Endothelial cell of umbilical vein (primary cell): ENCODE results near the gene ZNF74. TPM values are rescaled to one million over a fixed set of nuclear protein-coding genes. Genes with fewer than 3 reads are reported as not detected.
A peak's percentile ranks its signal among the peaks of the same experiment; 100 is the strongest.

Experiments
- BruUV-seq: library from RNA; stranded (reverse); fragments of 400-500 nt; replicated peaks from 2 replicates; lab custom pipeline; 2021; lab: Mats Ljungman, UMichigan
- CTCF ChIA-PET: fragments of 300-600, 350-600 bp; sonication (Branson Sonifier 250); formaldehyde crosslinking; loops from one replicate; lab custom pipeline; 2021; ENCODE audit warnings: antibody characterized with exemption, inconsistent platforms; lab: Charles Lee
- POLR2A ChIA-PET: fragments of 300-600, 350-600 bp; sonication (Branson Sonifier 250); formaldehyde crosslinking; loops from one replicate; lab custom pipeline; 2021; ENCODE audit warnings: antibody characterized with exemption, inconsistent platforms; lab: Charles Lee
- DNase-seq: peaks from one replicate; pipeline ENCODE4 v3.0.0-alpha.2; 2011; ENCODE audit warnings: low read depth, low spot score
- FAIRE-seq: peaks from 2 replicates; lab custom pipeline; 2011; peaks lifted over from hg19 to GRCh38; lab: Jason Lieb, UNC
- H2AFZ ChIP-seq: 2 replicates; pipeline ENCODE4 v1.6.0; 2012; ENCODE audit warnings: low read depth, low read length, control low read depth, inconsistent platforms
- H3K27ac ChIP-seq: 2 replicates; pipeline ENCODE4 v1.5.1; 2011; ENCODE audit warnings: low read depth, mild to moderate bottlenecking, control low read depth, low read length, moderate library complexity; ENCODE audit not compliant: insufficient read depth
- H3K27me3 ChIP-seq, 2 experiments: 2 replicates each; pipeline versions ENCODE4 v1.6.0 to v1.6.1; 2011; ENCODE audit warnings: low read length in 2 of 2, mixed read lengths in 1 of 2; ENCODE audit not compliant: control insufficient read depth in 2 of 2, insufficient read depth in 2 of 2
- H3K36me3 ChIP-seq, 2 experiments: 2 replicates in 1 of 2; 3 replicates in 1 of 2; pipeline ENCODE4 v1.5.1; 2011; ENCODE audit warnings: low read length in 2 of 2, mild to moderate bottlenecking in 1 of 2, moderate library complexity in 1 of 2; ENCODE audit not compliant: control insufficient read depth in 2 of 2, insufficient read depth in 2 of 2; ENCODE audit errors: extremely low read depth in 1 of 2
- H3K4me1 ChIP-seq: 3 replicates; pipeline ENCODE4 v1.5.1; 2011; ENCODE audit warnings: mild to moderate bottlenecking, low read length; ENCODE audit not compliant: control insufficient read depth, insufficient read depth; ENCODE audit errors: extremely low read depth
- H3K4me2 ChIP-seq: 2 replicates; pipeline ENCODE4 v1.6.1; 2011; ENCODE audit warnings: low read length, control low read depth, mixed read lengths; ENCODE audit not compliant: insufficient read depth
- H3K4me3 ChIP-seq, 3 experiments: fragments of 200-600 bp in 1 of 3; sonication (generic), shearing (Covaris generic) in 1 of 3; replicated peaks in 1 of 3; 2 replicates each; pipeline ENCODE4 v1.5.1; 2011 to 2016; ENCODE audit warnings: control low read depth in 3 of 3, low read length in 3 of 3, mild to moderate bottlenecking in 2 of 3, inconsistent platforms in 1 of 3, low read depth in 1 of 3, moderate library complexity in 1 of 3; ENCODE audit not compliant: insufficient read depth in 1 of 3
- H3K79me2 ChIP-seq: 2 replicates; pipeline ENCODE4 v1.6.0; 2012; ENCODE audit warnings: low read length, inconsistent platforms; ENCODE audit not compliant: control insufficient read depth, insufficient read depth
- H3K9ac ChIP-seq: replicated peaks from 2 replicates; pipeline ENCODE3; 2011; ENCODE audit warnings: low read length, control low read depth; ENCODE audit not compliant: insufficient read depth; ENCODE audit errors: extremely low read depth
- H3K9me1 ChIP-seq: replicated peaks from 3 replicates; pipeline ENCODE4 v1.6.0; 2011; ENCODE audit warnings: mild to moderate bottlenecking, low read length; ENCODE audit not compliant: control insufficient read depth, insufficient read depth; ENCODE audit errors: extremely low read depth
- H3K9me3 ChIP-seq: replicated peaks from 2 replicates; pipeline ENCODE4 v1.5.1; 2012; ENCODE audit warnings: low read length, inconsistent platforms; ENCODE audit not compliant: control insufficient read depth, insufficient read depth
- H4K20me1 ChIP-seq: replicated peaks from 2 replicates; pipeline ENCODE3; 2011; ENCODE audit warnings: mild to moderate bottlenecking, low read length; ENCODE audit not compliant: control insufficient read depth, insufficient read depth; ENCODE audit errors: extremely low read depth
- CTCF ChIP-seq, 2 donors: IDR thresholded peaks; 1 replicate in 1 of 2; 2 replicates in 1 of 2; pipeline ENCODE4 v1.5.1; 2011; ENCODE audit warnings: low read length in 2 of 2, mild to moderate bottlenecking in 2 of 2, moderate library complexity in 2 of 2, control low read depth in 1 of 2, inconsistent platforms in 1 of 2, low read depth in 1 of 2; ENCODE audit not compliant: insufficient read depth in 1 of 2; ENCODE audit errors: extremely low read depth in 1 of 2
- EZH2 ChIP-seq: IDR thresholded peaks from 2 replicates; pipeline ENCODE4 v1.6.1; 2012; ENCODE audit warnings: borderline replicate concordance, low read depth, mild to moderate bottlenecking, moderate library complexity, low read length, inconsistent platforms; ENCODE audit not compliant: severe bottlenecking
- FOS ChIP-seq: IDR thresholded peaks from 2 replicates; pipeline ENCODE4 v1.6.1; 2011; ENCODE audit warnings: mild to moderate bottlenecking, low read length, moderate library complexity, borderline replicate concordance; ENCODE audit not compliant: insufficient read depth
- GATA2 ChIP-seq: IDR thresholded peaks from 2 replicates; pipeline ENCODE4 v1.7.0; 2011; ENCODE audit warnings: low read depth, mild to moderate bottlenecking, moderate library complexity, mixed read lengths, low read length; ENCODE audit not compliant: insufficient read length, insufficient read depth
- JUN ChIP-seq: IDR thresholded peaks from 2 replicates; pipeline ENCODE4 v1.6.1; 2011; ENCODE audit warnings: borderline replicate concordance, low read depth; ENCODE audit not compliant: insufficient read length, insufficient read depth
- MAX ChIP-seq: IDR thresholded peaks from 2 replicates; pipeline ENCODE4 v1.6.1; 2011; ENCODE audit not compliant: insufficient read depth, insufficient read length
- POLR2A ChIP-seq: IDR thresholded peaks from 2 replicates; pipeline ENCODE4 v1.6.1; 2012; ENCODE audit warnings: low read depth, mild to moderate bottlenecking, control low read depth, low read length
- POLR2AphosphoS5 ChIP-seq: IDR thresholded peaks from 2 replicates; pipeline ENCODE4 v1.6.1; 2012; ENCODE audit warnings: low read depth, mild to moderate bottlenecking, control low read depth, low read length, moderate library complexity; ENCODE audit not compliant: insufficient read depth
- dilution Hi-C: fragments of 300-500 bp; cut with MboI; formaldehyde crosslinking; loops from one replicate; pipeline ENCODE4 v1.15.0; 2019; ENCODE audit warnings: low sequenced_read_pairs; ENCODE audit not compliant: extremely low pct_ligation_motif_present
- intact Hi-C: fragments of 100-400 bp; cut with micrococcal nuclease; formaldehyde crosslinking; loops from one replicate; pipeline ENCODE4 v1.10.0; 2022
- polyA plus RNA-seq, 4 experiments: library from polyadenylated mRNA; depleted of rRNA in 3 of 4; stranded (reverse) in 3 of 4; unstranded in 1 of 4; fragments of >200 nt; gene quantifications; 2 replicates each; pipeline versions ENCODE4 v1.2.1 to v1.2.3, GENCODE V29; 2011 to 2012; ENCODE audit warnings: missing spikeins in 1 of 4
- total RNA-seq: library from RNA; stranded (reverse); gene quantifications from 2 replicates; pipeline ENCODE4 v1.2.3, GENCODE V29; 2021

The ZNF74 gene
- total and polyA plus RNA-seq, 2 donors (not counting 3 experiments of a cell fraction or from before 2014, with no cell fraction given), result 8.6 to 13.4 TPM

DNA sequence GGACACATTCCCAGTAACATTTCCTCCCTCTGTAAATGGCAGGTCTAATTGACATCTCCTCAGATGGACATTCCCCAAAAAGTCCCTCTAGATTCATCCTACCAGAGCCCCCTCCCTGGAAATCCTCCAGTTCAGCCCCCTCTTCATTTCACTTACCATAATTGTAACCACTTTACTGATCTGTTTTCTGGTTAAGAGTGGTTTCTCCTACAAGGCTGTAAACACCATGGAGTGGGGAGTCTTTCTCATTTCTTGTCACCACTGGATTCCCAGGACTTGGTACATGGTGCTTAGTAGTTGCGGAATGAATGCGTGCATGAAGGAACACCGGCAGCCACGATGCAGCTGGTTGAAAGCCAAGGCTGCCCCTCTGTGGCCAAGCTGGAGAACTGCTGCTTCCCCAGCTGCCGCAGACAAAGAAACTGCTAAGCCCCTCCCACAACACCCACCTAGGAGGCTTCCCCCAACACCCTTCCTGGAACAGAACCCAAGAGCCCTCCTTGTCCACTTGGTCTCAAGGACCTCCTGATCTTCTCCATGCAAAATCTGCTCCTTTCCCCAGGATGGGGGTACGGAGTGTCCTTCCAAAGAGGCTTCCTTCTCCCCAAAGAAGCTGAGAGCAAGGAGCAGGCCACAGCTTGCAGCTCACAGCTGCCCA is 62.2 kb downstream of the ZNF74 start:
- peaks cover 0 to 4% of the 10 kb centered on the region in 2 experiments for H3K36me3 ChIP-seq
- peak overlapping the region; percentile 13 for H2AFZ ChIP-seq
- no TSS peak for BruUV-seq
- FAIRE-seq (peak; percentile 97), DNase-seq (peak; percentile 86)
- POLR2A ChIA-PET, result interaction anchor here (1.3 kb wide), 1 partner anchor 38 kb away, joined by 13 read pairs; no protein-coding TSS in a partner anchor
- H3K4me2 ChIP-seq, result no peak overlapping the region
- no peaks in the 10 kb centered on the region for H3K9me3 ChIP-seq
- H3K9ac ChIP-seq, result no peak overlapping the region
- no peaks in the 10 kb centered on the region for H4K20me1 ChIP-seq
- no peaks in the 10 kb centered on the region for H3K79me2 ChIP-seq
- TF ChIP-seq POLR2A (no peak), EZH2 (no peak), FOS (no peak), JUN (no peak), MAX (no peak), POLR2AphosphoS5 (no peak), GATA2 (no peak), CTCF (IDR thresholded peaks at IDR 0.05; ENCODE audit: extremely low read depth in 1 of 2, insufficient read depth in 1 of 2, low read depth in 1 of 2, low read length in 2 of 2) (peak; percentile 88 to 96)
- H3K27me3 ChIP-seq, result no peaks in the 10 kb centered on the region
- CTCF ChIA-PET, result interaction anchor here (0.8 to 5.8 kb wide), 21 partner anchors 9 to 137 kb away, joined by 3 to 337 read pairs (median 4); partner anchors contain the start of genes DGCR6L and KLHL22
- dilution Hi-C loops, result no loop called here
- no peak overlapping the region for H3K4me3 ChIP-seq
- no peaks in the 10 kb centered on the region for H3K9me1 ChIP-seq
- intact Hi-C loops, result loop anchor here (1.0 to 5.0 kb wide), 4 partner anchors 25 to 299 kb away; no protein-coding TSS in a partner anchor
- no peaks in the 10 kb centered on the region for H3K4me1 ChIP-seq
- no peak overlapping the region for H3K27ac ChIP-seq
